Muscle layer of colon (tissue), 2 donors: ENCODE results near the gene TUBA3D.
"Not testable (repeated sequence)": the region's sequence is repeated elsewhere in the genome, so short reads cannot be mapped to it uniquely, and the experiment has no call there.

ENCODE experiments used
- H3K27ac ChIP-seq: one replicate; pipeline ENCODE4 v1.7.0; 2013; ENCODE audit warnings: low read depth, mild to moderate bottlenecking, low read length, moderate library complexity
- H3K27me3 ChIP-seq, 2 donors: one replicate each; pipeline ENCODE4 v1.7.0; 2013; ENCODE audit warnings: low read length in 2 of 2, mild to moderate bottlenecking in 2 of 2; ENCODE audit not compliant: insufficient read depth in 2 of 2, control insufficient read depth in 1 of 2
- H3K36me3 ChIP-seq: one replicate; pipeline ENCODE4 v1.7.0; 2013; ENCODE audit warnings: mild to moderate bottlenecking, low read length; ENCODE audit not compliant: insufficient read depth
- H3K4me1 ChIP-seq: one replicate; pipeline ENCODE4 v1.7.0; 2013; ENCODE audit warnings: mild to moderate bottlenecking, low read length; ENCODE audit not compliant: insufficient read depth
- H3K4me3 ChIP-seq, 2 donors: one replicate each; pipeline ENCODE4 v1.7.0; 2013; ENCODE audit warnings: low read length in 2 of 2, low read depth in 1 of 2, mild to moderate bottlenecking in 1 of 2, moderate library complexity in 1 of 2
- H3K9ac ChIP-seq: one replicate; pipeline ENCODE4 v1.7.0; 2013; ENCODE audit warnings: low read length
- H3K9me3 ChIP-seq: one replicate; pipeline ENCODE4 v1.7.0; 2013; ENCODE audit warnings: mild to moderate bottlenecking, low read length
- donor health status: abdominal sarcoma.
- donor health status: Adenocarcinoma of cecum.

Gene TUBA3D

DNA sequence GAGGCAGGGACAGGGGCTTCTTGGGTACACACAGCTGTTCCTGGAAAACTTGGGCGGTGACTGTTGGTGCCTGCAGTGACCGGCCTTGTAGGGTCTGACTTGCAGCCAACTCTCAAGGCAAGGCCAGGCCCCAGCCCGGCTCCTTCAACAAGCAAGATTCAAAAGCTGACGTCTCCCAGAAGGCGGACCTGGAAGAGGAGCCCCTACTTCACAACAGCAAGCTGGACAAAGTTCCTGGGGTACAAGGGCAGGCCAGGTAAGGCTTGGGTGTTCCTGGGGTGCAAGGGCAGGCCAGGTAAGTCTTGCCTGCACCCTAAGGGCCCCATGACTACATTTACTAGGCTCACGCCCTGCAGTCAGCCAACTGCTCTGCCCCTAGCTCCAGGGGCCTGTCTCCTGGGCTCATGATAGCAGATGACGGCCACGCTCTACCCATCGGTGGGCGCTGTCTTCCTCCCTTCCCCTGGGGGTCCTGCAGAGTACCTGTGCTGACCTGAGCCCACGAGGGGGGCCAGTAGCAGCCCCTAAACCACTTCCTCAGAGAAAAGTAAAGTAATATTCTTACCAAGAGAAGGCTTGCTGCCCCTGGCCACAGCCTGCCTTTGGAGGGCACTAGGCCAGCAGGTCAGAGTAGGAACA is 55.7 kb downstream of the TUBA3D start:
- H3K27ac ChIP-seq, H3K4me3 ChIP-seq, H3K27me3 ChIP-seq, H3K4me1 ChIP-seq, H3K36me3 ChIP-seq, H3K9ac ChIP-seq, H3K9me3 ChIP-seq: not testable (repeated sequence)
